ENCODE data around the gene NR2C2AP.

DNA sequence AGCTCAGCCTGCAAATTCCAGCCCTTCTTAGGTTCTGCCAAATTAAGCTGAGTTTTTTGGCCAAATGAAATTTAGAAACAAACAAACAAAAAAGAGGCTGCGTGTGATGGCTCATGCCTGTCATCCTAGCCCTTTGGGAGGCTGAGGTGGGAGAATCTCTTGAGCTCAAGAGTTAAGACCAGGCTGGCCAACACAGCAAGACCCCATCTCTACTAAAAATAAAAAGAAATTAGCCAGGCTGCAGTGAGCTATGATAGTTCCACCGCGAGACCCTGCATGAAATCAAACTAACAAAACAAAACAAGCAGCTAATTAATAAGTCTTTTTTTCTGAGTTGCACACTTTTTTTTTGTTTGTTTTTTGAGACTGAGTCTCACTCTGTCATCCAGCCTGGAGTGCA, 26.5 kb upstream of the NR2C2AP start:
- TF ChIP-seq POLR2A (IDR thresholded peaks at IDR 0.05; ENCODE audit: low read length) (no peak), GATA1 (IDR thresholded peaks at IDR 0.05; ENCODE audit: low read depth, low read length) (no peak)

Data from erythroblast (primary cell).